Occipital lobe (tissue), 2 donors: ENCODE data around the gene PRKG1. TPM values are rescaled to one million over a fixed set of nuclear protein-coding genes. Genes with fewer than 3 reads are reported as not detected.
"Not testable (repeated sequence)": the region's sequence is repeated elsewhere in the genome, so short reads cannot be mapped to it uniquely, and the experiment has no call there.

Source experiments
- DNase-seq: peaks from one replicate; lab custom pipeline; 2025; lab: John Stamatoyannopoulos, UW
- total RNA-seq: library from RNA; depleted of rRNA; stranded (reverse); fragments of >200 nt; gene quantifications from one replicate; pipeline ENCODE4 v1.2.3, GENCODE V29; 2014

Gene PRKG1
- total RNA-seq, 1 donor from 2014 or later = 24.2 TPM

- DNase-seq = no peak
Measured at GRCh38 chr10:51319173-51319435, 244.8 kb downstream of the PRKG1 start.

DNA sequence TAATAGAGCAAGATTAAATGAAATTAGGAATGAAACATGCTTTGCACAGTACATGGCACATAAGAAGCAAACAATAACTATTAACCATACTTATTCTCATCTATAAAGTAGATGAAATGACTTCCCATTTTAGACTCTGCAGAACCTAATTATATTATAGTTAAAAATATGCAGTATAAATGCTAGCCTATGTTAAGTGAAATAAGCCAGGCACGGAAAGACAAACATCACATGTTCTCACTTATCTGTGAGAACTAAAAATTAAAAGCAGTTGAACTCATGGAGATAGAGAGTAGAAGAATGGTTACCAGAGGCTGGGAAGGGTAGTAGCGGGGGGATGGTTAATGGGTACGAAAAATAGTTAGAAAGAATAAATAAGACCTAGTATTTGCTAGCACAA is 247.0 kb downstream of the PRKG1 start:
- no peak for DNase-seq

DNA sequence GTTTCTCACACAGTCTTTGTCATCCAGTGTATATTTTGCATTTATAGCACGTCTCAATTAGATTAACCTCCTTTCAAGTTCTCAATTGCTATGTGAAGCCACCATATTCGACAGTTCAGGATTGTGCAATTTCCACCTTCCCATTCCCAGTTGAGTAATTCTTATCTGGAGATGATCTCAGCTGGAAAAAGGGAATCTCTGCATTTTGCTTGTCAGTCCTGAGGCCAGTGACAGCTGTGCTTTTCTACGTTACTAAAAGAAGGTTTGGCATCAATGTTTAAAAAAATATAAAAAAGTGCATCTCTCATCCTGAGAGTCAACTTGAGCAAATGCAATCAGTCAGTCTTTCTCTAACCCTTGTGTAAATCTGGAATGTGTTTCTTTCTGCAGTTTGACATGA is 247.7 kb downstream of the PRKG1 start:
- no peak for DNase-seq

- DNase-seq = no peak
Measured at GRCh38 chr10:51325649-51326048, 251.4 kb downstream of the PRKG1 start.

DNA sequence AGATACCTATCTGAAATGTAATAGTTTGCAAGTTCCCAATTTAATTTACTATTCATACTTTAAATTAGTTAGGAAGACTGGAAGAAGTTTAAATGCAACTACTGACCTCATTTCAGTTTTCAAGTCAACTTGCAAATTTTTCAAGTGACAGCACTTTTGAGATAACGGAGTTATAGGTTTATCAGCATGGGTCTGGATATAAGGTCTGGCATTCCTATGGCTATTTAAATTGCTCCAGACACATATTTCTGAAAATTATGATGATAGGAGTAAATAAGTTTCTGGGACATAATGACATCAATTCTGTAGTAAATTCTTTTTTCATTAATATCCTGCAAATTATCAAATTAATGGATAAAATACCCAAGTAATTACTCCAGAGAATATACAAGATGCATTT is 251.9 kb downstream of the PRKG1 start:
- no peak for DNase-seq

DNA sequence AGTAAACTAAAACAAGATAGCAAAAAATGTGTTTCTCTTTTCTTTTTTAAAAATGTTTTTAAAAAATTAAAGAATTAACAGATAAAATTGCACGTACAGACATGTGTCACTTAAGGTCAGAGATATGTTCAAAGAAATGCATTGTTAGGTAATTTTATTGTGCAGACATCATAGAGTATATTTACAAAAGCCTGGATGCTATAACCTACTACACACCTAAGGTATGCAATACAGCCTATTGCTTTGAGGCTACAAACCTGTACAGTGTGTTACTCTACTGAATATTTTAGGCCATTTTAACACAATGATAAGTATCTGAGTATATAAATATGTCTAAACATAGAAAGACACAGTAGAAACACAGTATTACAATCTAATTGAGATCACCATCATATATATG is 253.1 kb downstream of the PRKG1 start:
- DNase-seq = no peak

GRCh38 chr10:51340366-51340765 is 266.1 kb downstream of the PRKG1 start:
- no peak for DNase-seq

- DNase-seq = no peak
Measured at GRCh38 chr10:51340845-51341610, 266.7 kb downstream of the PRKG1 start.

GRCh38 chr10:51341745-51342144 is 267.5 kb downstream of the PRKG1 start:
- not testable (repeated sequence) for DNase-seq

- no peak for DNase-seq
Measured at GRCh38 chr10:51342381-51342780, 268.1 kb downstream of the PRKG1 start.

DNA sequence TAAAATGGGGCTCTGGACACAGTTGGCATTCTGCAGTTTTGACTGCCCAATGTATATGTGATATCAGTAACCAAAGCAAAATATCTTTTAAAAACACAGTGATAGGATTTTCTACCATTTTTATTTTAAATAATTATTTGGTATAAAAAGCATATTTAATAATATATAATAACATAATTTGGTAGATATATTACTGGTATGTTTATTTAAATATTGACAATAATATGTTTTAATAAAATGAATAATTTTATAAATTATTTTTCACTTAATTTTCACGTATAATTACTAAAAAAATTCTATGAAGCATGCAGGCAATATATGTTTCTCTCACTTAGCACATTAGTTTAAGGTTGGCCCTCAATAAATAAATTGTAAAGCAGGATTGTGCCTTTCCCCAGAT is 269.1 kb downstream of the PRKG1 start:
- DNase-seq = no peak

DNA sequence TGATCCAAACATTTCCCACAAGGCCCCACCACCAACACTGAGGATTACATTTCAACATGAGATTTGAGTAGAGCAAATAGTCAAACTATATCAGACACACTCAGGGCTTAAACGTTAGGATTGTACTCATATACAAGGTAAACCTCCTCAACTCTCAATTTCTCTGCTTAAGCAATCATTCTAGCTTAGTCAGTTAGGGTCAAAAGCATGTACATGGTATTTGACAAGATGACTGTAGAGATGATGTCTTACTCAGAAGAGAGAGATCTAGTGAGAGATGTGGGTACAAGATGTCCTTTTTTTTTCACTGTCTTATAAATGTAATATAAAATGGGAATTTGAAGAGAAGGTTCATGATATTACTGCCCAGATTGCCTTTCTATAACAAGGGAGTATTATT is 270.1 kb downstream of the PRKG1 start:
- DNase-seq = no peak

DNA sequence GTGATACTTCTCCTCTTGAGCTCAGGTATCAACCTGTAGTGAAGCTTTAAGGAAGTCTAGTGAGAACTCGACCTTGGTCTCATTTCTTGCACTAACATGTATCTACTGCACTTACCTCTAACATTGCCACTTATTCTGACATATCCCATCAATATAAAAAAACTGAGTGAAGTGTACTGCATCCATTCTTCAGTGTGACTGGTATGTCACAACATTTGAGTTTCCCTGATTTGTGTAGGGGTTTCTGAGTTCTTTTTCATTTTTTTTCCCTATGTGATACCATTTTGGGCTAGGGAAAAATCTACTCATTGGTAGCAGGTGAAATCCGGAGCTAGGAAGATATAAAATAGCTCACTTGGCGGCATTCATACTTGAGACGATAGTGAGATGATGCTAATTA is 274.3 kb downstream of the PRKG1 start:
- DNase-seq = no peak

DNA sequence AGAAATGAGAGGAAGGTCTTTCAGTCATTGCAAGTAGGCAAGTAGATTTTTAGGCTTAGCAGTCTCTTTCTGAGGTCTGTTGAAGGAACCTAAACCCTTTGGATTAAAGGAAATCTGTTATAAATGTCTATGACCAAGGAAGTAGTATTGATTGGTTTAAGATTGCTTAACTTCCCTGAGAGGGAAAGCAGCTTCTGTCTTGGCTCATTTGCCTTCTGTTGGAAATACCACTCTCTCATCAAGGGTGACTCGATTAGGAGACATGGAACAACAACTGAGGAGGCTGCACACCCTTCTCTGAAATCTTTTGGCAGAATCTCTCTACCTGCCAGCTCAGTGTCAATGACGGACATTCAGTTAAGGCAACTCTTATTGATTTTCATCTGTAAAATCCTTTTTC is 282.9 kb downstream of the PRKG1 start:
- no peak for DNase-seq

DNA sequence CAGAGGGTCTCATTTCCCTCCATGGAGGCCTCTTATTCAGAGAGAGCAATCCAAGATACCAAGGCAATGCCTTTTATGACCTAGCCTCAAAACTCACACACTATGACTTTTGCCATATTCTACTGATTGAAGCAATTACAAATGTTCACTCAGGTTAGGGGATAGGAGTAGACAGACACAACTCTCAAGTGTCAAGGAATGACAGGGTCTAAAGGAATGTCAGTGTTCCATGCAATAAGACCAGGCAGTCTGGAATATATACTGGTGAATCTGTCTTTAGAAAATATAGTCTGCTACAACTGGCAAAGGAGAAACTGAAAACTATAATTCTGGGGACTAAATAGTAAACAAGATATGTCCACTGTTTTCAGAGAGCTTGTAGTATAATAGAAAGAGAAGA is 283.9 kb downstream of the PRKG1 start:
- no peak for DNase-seq

- DNase-seq = no peak
Measured at GRCh38 chr10:51363415-51363814, 289.1 kb downstream of the PRKG1 start.

- no peak for DNase-seq
Measured at GRCh38 chr10:51364674-51365073, 290.4 kb downstream of the PRKG1 start.

DNA sequence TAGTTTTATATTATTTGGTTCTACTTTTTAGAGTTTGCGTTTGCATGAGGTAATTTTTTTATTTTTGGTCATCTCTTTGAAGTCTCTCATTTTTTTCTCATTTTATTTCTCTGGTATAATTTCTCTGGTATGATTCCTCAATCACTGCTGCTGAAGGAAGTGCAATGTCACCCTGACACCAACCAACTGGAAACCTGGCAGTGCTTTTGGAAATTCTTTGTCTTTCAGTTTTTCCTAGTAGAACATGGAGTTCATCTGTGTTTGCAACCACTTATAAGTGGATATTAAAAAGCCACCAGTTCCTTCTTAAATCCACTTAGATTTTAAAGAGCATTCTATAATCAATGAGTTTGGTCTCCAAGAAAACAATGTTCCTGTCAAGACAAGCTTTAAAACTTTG is 291.8 kb downstream of the PRKG1 start:
- no peak for DNase-seq

GRCh38 chr10:51367127-51367526 is 292.8 kb downstream of the PRKG1 start:
- no peak for DNase-seq

DNA sequence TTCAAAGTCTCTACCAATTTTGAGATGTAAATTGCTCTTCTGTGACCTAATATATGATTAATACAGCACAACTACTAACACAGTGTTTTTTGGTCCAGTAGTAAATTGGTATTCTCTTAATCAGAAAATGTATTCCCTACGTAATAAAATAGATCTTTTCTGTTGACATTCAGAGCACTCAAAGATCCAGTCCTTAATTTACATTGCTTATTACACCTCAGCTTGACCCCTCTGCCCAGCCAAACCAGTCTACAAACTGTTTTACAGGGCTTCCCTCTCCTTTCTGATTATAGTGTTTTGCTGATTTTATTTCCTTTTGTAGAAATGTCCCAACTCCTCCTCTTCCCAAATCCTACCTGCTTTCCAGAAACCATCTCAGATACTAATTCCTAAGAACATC is 293.4 kb downstream of the PRKG1 start:
- DNase-seq = no peak

GRCh38 chr10:51368943-51369342 is 294.7 kb downstream of the PRKG1 start:
- DNase-seq = no peak

- no peak for DNase-seq
Measured at GRCh38 chr10:51369903-51370302, 295.6 kb downstream of the PRKG1 start.

- no peak for DNase-seq
Measured at GRCh38 chr10:51371743-51372142, 297.5 kb downstream of the PRKG1 start.

- DNase-seq = no peak
Measured at GRCh38 chr10:51375790-51376189, 301.5 kb downstream of the PRKG1 start.
